Body of pancreas (tissue), 4 donors: ENCODE data around the gene GPR151.

Experiments
- CTCF ChIP-seq, 7 experiments: fragments of 450-650 bp in 4 of 7; fragments of 200-600 bp in 3 of 7; sonication (generic) in 3 of 7; IDR thresholded peaks; one replicate each; pipeline ENCODE4 v1.5.1; 2016 to 2019; ENCODE audit warnings: antibody characterized with exemption in 7 of 7
- POLR2A ChIP-seq, 3 donors: fragments of 450-650 bp; IDR thresholded peaks; one replicate each; pipeline ENCODE4 v1.6.1; 2016; ENCODE audit warnings: antibody characterized with exemption in 3 of 3, mild to moderate bottlenecking in 2 of 3

GRCh38 chr5:146507428-146507827 lies 8.6 kb downstream of the GPR151 start:
- TF ChIP-seq CTCF (IDR thresholded peaks at IDR 0.05) (no peak), POLR2A (IDR thresholded peaks at IDR 0.05) (no peak)
